ENCODE data around the gene CDH11.

Gene CDH11

GRCh38 chr16:64974381-64974780 is 147.5 kb downstream of the CDH11 start:
- no peak for TF ChIP-seq Cebpa-rat (IDR thresholded peaks at IDR 0.05)
- Histone ChIP-seq H3K4me2 (no peak overlapping the region), H3K36me3 (no peaks in the 10 kb centered on the region), H3K9me3 (no peaks in the 10 kb centered on the region), H3K4me3 (no peak overlapping the region), H3K27me3 (no peaks in the 10 kb centered on the region), H4K20me1 (no peaks in the 10 kb centered on the region), H3K9ac (no peak overlapping the region), H3K4me1 (no peaks in the 10 kb centered on the region), H3K27ac (no peak overlapping the region)

GRCh38 chr16:64973171-64973570 is 148.7 kb downstream of the CDH11 start:
- Histone ChIP-seq H3K27ac (no peak overlapping the region), H3K4me2 (no peak overlapping the region), H3K9me3 (no peaks in the 10 kb centered on the region), H3K36me3 (no peaks in the 10 kb centered on the region), H4K20me1 (no peaks in the 10 kb centered on the region), H3K4me3 (no peak overlapping the region), H3K9ac (no peak overlapping the region), H3K27me3 (no peaks in the 10 kb centered on the region), H3K4me1 (no peaks in the 10 kb centered on the region)
- TF ChIP-seq Cebpa-rat (IDR thresholded peaks at IDR 0.05), result no peak

- H3K36me3 ChIP-seq, result no peaks in the 10 kb centered on the region
- no peak overlapping the region for H3K4me3 ChIP-seq
- no peak overlapping the region for H3K9ac ChIP-seq
- H3K4me1 ChIP-seq, result no peaks in the 10 kb centered on the region
- no peak overlapping the region for H3K27ac ChIP-seq
- TF ChIP-seq Cebpa-rat (IDR thresholded peaks at IDR 0.05), result no peak
- no peaks in the 10 kb centered on the region for H3K9me3 ChIP-seq
- no peaks in the 10 kb centered on the region for H3K27me3 ChIP-seq
- H3K4me2 ChIP-seq, result no peak overlapping the region
- H4K20me1 ChIP-seq, result no peaks in the 10 kb centered on the region
Measured at GRCh38 chr16:64971171-64971570, 150.7 kb downstream of the CDH11 start.

DNA sequence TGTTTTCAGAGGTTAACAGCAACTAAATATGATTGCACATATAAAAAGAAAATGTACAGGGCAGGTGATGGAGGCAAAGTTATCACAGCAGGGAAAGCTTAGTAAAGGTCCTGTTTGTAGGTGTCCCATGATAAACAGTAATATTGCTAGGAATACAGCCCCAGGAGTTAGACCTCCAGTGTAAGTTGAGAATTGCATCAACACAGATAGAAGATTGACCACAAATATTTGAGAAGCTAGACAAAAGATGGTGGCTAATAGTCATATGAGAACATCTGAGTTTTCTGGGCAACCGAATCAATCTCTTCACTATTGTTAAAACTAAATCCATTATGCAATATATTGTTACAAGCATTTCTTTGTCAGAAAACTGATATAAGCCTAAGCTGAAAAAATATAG is 152.6 kb downstream of the CDH11 start:
- H3K27ac ChIP-seq, result no peak overlapping the region
- TF ChIP-seq Cebpa-rat (IDR thresholded peaks at IDR 0.05), result no peak
- H4K20me1 ChIP-seq, result no peaks in the 10 kb centered on the region
- no peaks in the 10 kb centered on the region for H3K4me1 ChIP-seq
- H3K4me2 ChIP-seq, result no peak overlapping the region
- H3K9me3 ChIP-seq, result no peaks in the 10 kb centered on the region
- H3K4me3 ChIP-seq, result no peak overlapping the region
- H3K36me3 ChIP-seq, result no peaks in the 10 kb centered on the region
- no peak overlapping the region for H3K9ac ChIP-seq
- no peaks in the 10 kb centered on the region for H3K27me3 ChIP-seq

- TF ChIP-seq Cebpa-rat (IDR thresholded peaks at IDR 0.05), result no peak
- Histone ChIP-seq H4K20me1 (no peaks in the 10 kb centered on the region), H3K4me3 (no peak overlapping the region), H3K9me3 (no peaks in the 10 kb centered on the region), H3K27me3 (no peaks in the 10 kb centered on the region), H3K4me2 (no peak overlapping the region), H3K4me1 (no peaks in the 10 kb centered on the region), H3K36me3 (no peaks in the 10 kb centered on the region), H3K9ac (no peak overlapping the region), H3K27ac (no peak overlapping the region)
Measured at GRCh38 chr16:64968539-64968938, 153.3 kb downstream of the CDH11 start.

- no peak overlapping the region for H3K4me3 ChIP-seq
- H3K27ac ChIP-seq, result no peak overlapping the region
- no peak overlapping the region for H3K9ac ChIP-seq
- TF ChIP-seq Cebpa-rat (IDR thresholded peaks at IDR 0.05), result no peak
- peaks cover 6% of the 10 kb centered on the region; the same call in 1 of the 2 replicates for H3K4me1 ChIP-seq
- H4K20me1 ChIP-seq, result no peaks in the 10 kb centered on the region
- H3K9me3 ChIP-seq, result no peaks in the 10 kb centered on the region
- no peak overlapping the region for H3K4me2 ChIP-seq
- no peaks in the 10 kb centered on the region for H3K27me3 ChIP-seq
- H3K36me3 ChIP-seq, result no peaks in the 10 kb centered on the region
Measured at GRCh38 chr16:64964126-64964540, 157.7 kb downstream of the CDH11 start.

GRCh38 chr16:64962786-64963185 is 159.1 kb downstream of the CDH11 start:
- no peak for TF ChIP-seq Cebpa-rat (IDR thresholded peaks at IDR 0.05)
- no peaks in the 10 kb centered on the region for H3K9me3 ChIP-seq
- H3K27me3 ChIP-seq, result no peaks in the 10 kb centered on the region
- H3K4me1 ChIP-seq, result peaks cover 6% of the 10 kb centered on the region; the same call in 1 of the 2 replicates
- H3K36me3 ChIP-seq, result no peaks in the 10 kb centered on the region
- H4K20me1 ChIP-seq, result no peaks in the 10 kb centered on the region
- peak overlapping the region; percentile 4; the same call in 1 of the 2 replicates for H3K4me2 ChIP-seq
- H3K4me3 ChIP-seq, result no peak overlapping the region
- H3K9ac ChIP-seq, result no peak overlapping the region
- H3K27ac ChIP-seq, result no peak overlapping the region

- no peak overlapping the region for H3K27ac ChIP-seq
- no peak overlapping the region for H3K4me2 ChIP-seq
- H3K27me3 ChIP-seq, result no peaks in the 10 kb centered on the region
- H3K4me3 ChIP-seq, result no peak overlapping the region
- TF ChIP-seq Cebpa-rat (IDR thresholded peaks at IDR 0.05), result no peak
- no peak overlapping the region for H3K9ac ChIP-seq
- H3K4me1 ChIP-seq, result no peaks in the 10 kb centered on the region
- H4K20me1 ChIP-seq, result no peaks in the 10 kb centered on the region
- H3K36me3 ChIP-seq, result no peaks in the 10 kb centered on the region
- H3K9me3 ChIP-seq, result no peaks in the 10 kb centered on the region
Measured at GRCh38 chr16:64957246-64957645, 164.6 kb downstream of the CDH11 start.

GRCh38 chr16:64952177-64952576 is 169.7 kb downstream of the CDH11 start:
- Histone ChIP-seq H3K4me1 (no peaks in the 10 kb centered on the region), H3K27ac (no peak overlapping the region), H3K9ac (no peak overlapping the region), H3K4me2 (no peak overlapping the region), H3K36me3 (no peaks in the 10 kb centered on the region), H3K27me3 (no peaks in the 10 kb centered on the region), H3K4me3 (no peak overlapping the region), H4K20me1 (no peaks in the 10 kb centered on the region), H3K9me3 (0 out of 2 replicates have a peak, but pooled peaks cover 6% of the 10 kb centered on the region)
- no peak for TF ChIP-seq Cebpa-rat (IDR thresholded peaks at IDR 0.05)

DNA sequence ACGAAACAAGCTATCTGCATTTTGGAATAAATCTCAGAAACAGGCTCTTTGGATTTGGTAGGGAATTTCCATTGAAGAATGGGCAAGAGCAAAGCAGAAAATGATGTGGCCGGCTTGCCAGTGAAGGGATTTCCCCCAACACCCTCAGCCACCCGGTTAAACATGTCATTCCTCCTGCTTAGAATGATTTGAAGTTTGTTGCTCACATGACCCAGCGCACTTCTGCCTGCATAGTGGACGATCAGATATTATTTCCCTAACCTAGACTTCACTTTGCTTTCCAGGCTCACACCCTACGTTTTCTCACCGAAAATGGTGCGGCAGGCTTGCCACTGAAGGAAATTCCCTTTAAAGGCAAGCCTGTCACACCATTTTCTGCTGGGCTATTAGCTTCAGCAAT is 170.7 kb downstream of the CDH11 start:
- Histone ChIP-seq H3K27ac (no peak overlapping the region), H3K9me3 (0 out of 2 replicates have a peak, but pooled peaks cover 6% of the 10 kb centered on the region), H3K4me1 (no peaks in the 10 kb centered on the region), H3K27me3 (no peaks in the 10 kb centered on the region), H3K36me3 (no peaks in the 10 kb centered on the region), H3K4me2 (no peak overlapping the region), H3K9ac (no peak overlapping the region), H3K4me3 (no peak overlapping the region), H4K20me1 (no peaks in the 10 kb centered on the region)
- no peak for TF ChIP-seq Cebpa-rat (IDR thresholded peaks at IDR 0.05)

GRCh38 chr16:64950731-64951130 is 171.1 kb downstream of the CDH11 start:
- Histone ChIP-seq H3K9me3 (0 out of 2 replicates have a peak, but pooled peaks cover 6% of the 10 kb centered on the region), H3K27me3 (no peaks in the 10 kb centered on the region), H3K9ac (no peak overlapping the region), H4K20me1 (no peaks in the 10 kb centered on the region), H3K4me2 (no peak overlapping the region), H3K4me1 (no peaks in the 10 kb centered on the region), H3K27ac (no peak overlapping the region), H3K36me3 (no peaks in the 10 kb centered on the region), H3K4me3 (no peak overlapping the region)
- no peak for TF ChIP-seq Cebpa-rat (IDR thresholded peaks at IDR 0.05)
